ENCODE data around the gene LARGE1.
A peak's percentile ranks its signal among the peaks of the same experiment; 100 is the strongest.

Gene LARGE1

GRCh38 chr22:33519071-33519973, 401.0 kb downstream of the LARGE1 start:
- peak in 6 of 10 donors; percentile 16 to 81 (median 34) for DNase-seq
- intact Hi-C loops (cut with DNase I): loop anchor here (1.0 kb wide), 2 partner anchors 60 to 400 kb away; no protein-coding TSS in a partner anchor

GRCh38 chr22:33518405-33518804, 401.9 kb downstream of the LARGE1 start:
- DNase-seq: peak in 1 of 10 donors; percentile 67
- intact Hi-C loops (cut with DNase I): no loop called here

- intact Hi-C loops (cut with DNase I): no loop called here
- DNase-seq: peak in 1 of 10 donors; percentile 84
Measured at GRCh38 chr22:33515795-33516194, 404.5 kb downstream of the LARGE1 start.

- intact Hi-C loops (cut with DNase I): no loop called here
- no peak for DNase-seq
Measured at GRCh38 chr22:33513388-33514338, 406.6 kb downstream of the LARGE1 start.

- no peak for DNase-seq
- intact Hi-C loops (cut with DNase I): no loop called here
Measured at GRCh38 chr22:33512908-33513307, 407.4 kb downstream of the LARGE1 start.

- DNase-seq: no peak
- intact Hi-C loops (cut with DNase I): no loop called here
Measured at GRCh38 chr22:33510429-33510904, 409.8 kb downstream of the LARGE1 start.

GRCh38 chr22:33504941-33505625, 415.2 kb downstream of the LARGE1 start:
- intact Hi-C loops (cut with DNase I): no loop called here

GRCh38 chr22:33496112-33496511, 424.2 kb downstream of the LARGE1 start:
- intact Hi-C loops (cut with DNase I): no loop called here
- no peak for DNase-seq

More at GRCh38 chr22:33504941-33505625, 415.2 kb downstream of the LARGE1 start:
- DNase-seq: no peak

- no peak for DNase-seq
- intact Hi-C loops (cut with DNase I): no loop called here
Measured at GRCh38 chr22:33493476-33494205, 426.6 kb downstream of the LARGE1 start.

GRCh38 chr22:33492210-33492651, 428.0 kb downstream of the LARGE1 start:
- intact Hi-C loops (cut with DNase I): no loop called here
- no peak for DNase-seq

GRCh38 chr22:33487041-33487716, 433.1 kb downstream of the LARGE1 start:
- intact Hi-C loops (cut with DNase I): no loop called here
- DNase-seq: no peak

GRCh38 chr22:33481550-33481949, 438.7 kb downstream of the LARGE1 start:
- intact Hi-C loops (cut with DNase I): no loop called here
- DNase-seq: no peak

- intact Hi-C loops (cut with DNase I): no loop called here
- no peak for DNase-seq
Measured at GRCh38 chr22:33477120-33478111, 442.9 kb downstream of the LARGE1 start.

- intact Hi-C loops (cut with DNase I): no loop called here
- no peak for DNase-seq
Measured at GRCh38 chr22:33476716-33477115, 443.6 kb downstream of the LARGE1 start.

- intact Hi-C loops (cut with DNase I): no loop called here
- DNase-seq: no peak
Measured at GRCh38 chr22:33476206-33476605, 444.1 kb downstream of the LARGE1 start.

GRCh38 chr22:33474587-33474986, 445.7 kb downstream of the LARGE1 start:
- intact Hi-C loops (cut with DNase I): no loop called here
- no peak for DNase-seq

- intact Hi-C loops (cut with DNase I): no loop called here
- DNase-seq: no peak
Measured at GRCh38 chr22:33472462-33473344, 447.6 kb downstream of the LARGE1 start.

Data from posterior cingulate gyrus (tissue), 11 donors.